Testis (tissue), 3 donors: ENCODE measurements around the gene LIPG. TPM values are rescaled to one million over a fixed set of nuclear protein-coding genes. Genes with fewer than 3 reads are reported as not detected.

ENCODE experiments used
- DNase-seq: peaks from one replicate; pipeline ENCODE4 v3.0.0-alpha.2; 2019
- H3K27ac ChIP-seq, 2 donors: fragments of 200-600 bp; sonication (generic); one replicate each; pipeline ENCODE4 v1.5.1; 2019
- H3K27me3 ChIP-seq: fragments of 200-600 bp; sonication (generic); one replicate; pipeline ENCODE4 v1.5.1; 2019
- H3K36me3 ChIP-seq: fragments of 200-600 bp; sonication (generic); one replicate; pipeline ENCODE4 v1.5.1; 2017; ENCODE audit warnings: low read depth; ENCODE audit errors: missing control alignments
- H3K4me1 ChIP-seq: fragments of 200-600 bp; sonication (generic); one replicate; pipeline ENCODE4 v1.5.1; 2019
- H3K4me3 ChIP-seq, 2 donors: fragments of 200-600 bp; sonication (generic); one replicate each; pipeline ENCODE4 v1.5.1; 2017 to 2019
- H3K9me3 ChIP-seq: fragments of 200-600 bp; sonication (generic); one replicate; pipeline ENCODE4 v1.5.1; 2017
- CTCF ChIP-seq, 3 experiments: fragments of 450-650 bp in 2 of 3; fragments of 200-600 bp in 1 of 3; sonication (generic) in 1 of 3; IDR thresholded peaks; one replicate each; pipeline ENCODE4 v1.5.1; 2016 to 2019; ENCODE audit warnings: antibody characterized with exemption in 3 of 3, mild to moderate bottlenecking in 2 of 3, moderate library complexity in 1 of 3
- POLR2A ChIP-seq: fragments of 450-650 bp; IDR thresholded peaks from one replicate; pipeline ENCODE4 v1.6.1; 2017; ENCODE audit warnings: antibody characterized with exemption, mild to moderate bottlenecking, moderate library complexity
- WGBS, 2 donors: methylation state at CpG; one replicate each; pipeline ENCODE4 v1.1.5; 2018; 5-methylcytosine and 5-hydroxymethylcytosine counted together
- intact Hi-C: fragments of 100-400 bp; cut with DNase I; formaldehyde crosslinking; loops from one replicate; pipeline ENCODE4 v1.15.1; 2023; ENCODE audit warnings: low total_unique reads
- polyA plus RNA-seq: library from polyadenylated mRNA; stranded (reverse); fragments of 350-450 nt; fragmentation: Illumina TruSeq; extraction: RNeasy Lipid Tissue Mini Kit (QIAGEN cat#74804); gene quantifications from one replicate; pipeline ENCODE4 v1.2.3, GENCODE V29; 2014; ENCODE audit warnings: low read depth, low replicate concordance; ENCODE audit not compliant: insufficient read depth
- total RNA-seq, 2 donors: library from RNA; depleted of rRNA; stranded (reverse); fragments of >200 nt; gene quantifications; one replicate each; pipeline ENCODE4 v1.2.3, GENCODE V29; 2016

The LIPG gene
- total and polyA plus RNA-seq, 3 donors from 2014 or later: 25.4 to 48.0 (median 35.2) TPM

GRCh38 chr18:49531678-49532153 is 30.1 kb upstream of the LIPG start:
- H3K36me3 ChIP-seq: no peaks in the 10 kb centered on the region
- TF ChIP-seq CTCF (IDR thresholded peaks at IDR 0.05) (no peak), POLR2A (no peak)
- DNase-seq: no peak
- H3K27ac ChIP-seq: no peak overlapping the region
- H3K4me3 ChIP-seq: no peak overlapping the region
- no peaks in the 10 kb centered on the region for H3K4me1 ChIP-seq
- no peaks in the 10 kb centered on the region for H3K27me3 ChIP-seq
- WGBS, 2 donors: 74 to 90% methylated on average over 10 of the region's 10 CpGs
- no peaks in the 10 kb centered on the region for H3K9me3 ChIP-seq
- intact Hi-C loops: no loop called here

GRCh38 chr18:49534846-49535601 is 26.8 kb upstream of the LIPG start:
- H3K4me3 ChIP-seq: no peak overlapping the region

GRCh38 chr18:49537232-49537896 is 24.5 kb upstream of the LIPG start:
- H3K4me1 ChIP-seq: no peaks in the 10 kb centered on the region
- intact Hi-C loops: no loop called here
- H3K27me3 ChIP-seq: no peaks in the 10 kb centered on the region
- no peaks in the 10 kb centered on the region for H3K36me3 ChIP-seq
- TF ChIP-seq CTCF (IDR thresholded peaks at IDR 0.05): no peak
- TF ChIP-seq POLR2A: no peak
- no peaks in the 10 kb centered on the region for H3K9me3 ChIP-seq
- no peak for DNase-seq
- no peak overlapping the region for H3K4me3 ChIP-seq
- WGBS, 2 donors: 82 to 89% methylated on average over 6 of the region's 6 CpGs
- H3K27ac ChIP-seq: no peak overlapping the region

More at GRCh38 chr18:49534846-49535601, 26.8 kb upstream of the LIPG start:
- H3K36me3 ChIP-seq: no peaks in the 10 kb centered on the region
- no peaks in the 10 kb centered on the region for H3K4me1 ChIP-seq
- TF ChIP-seq CTCF (IDR thresholded peaks at IDR 0.05): no peak
- no peak for TF ChIP-seq POLR2A
- DNase-seq: no peak
- no peaks in the 10 kb centered on the region for H3K9me3 ChIP-seq
- WGBS, 2 donors: 85 to 98% methylated on average over 1 of the region's 1 CpG
- intact Hi-C loops: no loop called here
- H3K27me3 ChIP-seq: no peaks in the 10 kb centered on the region
- H3K27ac ChIP-seq: no peak overlapping the region

- intact Hi-C loops: no loop called here
- Histone ChIP-seq H3K4me3 (no peak overlapping the region), H3K27me3 (no peaks in the 10 kb centered on the region), H3K9me3 (no peaks in the 10 kb centered on the region), H3K36me3 (no peaks in the 10 kb centered on the region), H3K27ac (no peak overlapping the region), H3K4me1 (no peaks in the 10 kb centered on the region)
- 88 to 95% methylated on average over 5 of the region's 5 CpGs for whole genome bisulfite sequencing, 2 donors
- TF ChIP-seq POLR2A (no peak), CTCF (IDR thresholded peaks at IDR 0.05) (no peak)
- no peak for DNase-seq
Measured at GRCh38 chr18:49544362-49544761, 17.5 kb upstream of the LIPG start.
